B cell (primary cell): ENCODE measurements around the gene AANAT. TPM values are rescaled to one million over a fixed set of nuclear protein-coding genes. Genes with fewer than 3 reads are reported as not detected.
A peak's percentile ranks its signal among the peaks of the same experiment; 100 is the strongest.

ENCODE experiments used
- ATAC-seq: fragments of 200-7000 bp; cut with Tn5 transposase; one replicate; pipeline ENCODE4 v1.10.0; 2021; ENCODE audit warnings: low read depth, mild to moderate bottlenecking, moderate number of reproducible peaks, moderate library complexity
- CTCF ChIA-PET: fragments of 350-600 bp; sonication (Branson Sonifier 250); formaldehyde crosslinking; loops from one replicate; lab custom pipeline; 2021; ENCODE audit warnings: antibody characterized with exemption, inconsistent platforms; lab: Charles Lee
- POLR2A ChIA-PET: fragments of 350-600 bp; sonication (Branson Sonifier 250); formaldehyde crosslinking; loops from one replicate; lab custom pipeline; 2021; ENCODE audit warnings: antibody characterized with exemption; lab: Charles Lee
- DNase-seq: peaks from one replicate; pipeline ENCODE4 v3.0.0; 2013
- H2AFZ ChIP-seq: 2 replicates; pipeline ENCODE4 v1.6.1; 2012; ENCODE audit warnings: mild to moderate bottlenecking, low read depth, low read length; ENCODE audit not compliant: insufficient read depth, poor library complexity, severe bottlenecking
- H3K27ac ChIP-seq, 2 donors: 1 replicate in 1 of 2; 2 replicates in 1 of 2; pipeline ENCODE4 v1.5.1; 2012 to 2013; ENCODE audit warnings: low read length in 2 of 2, mild to moderate bottlenecking in 2 of 2, moderate library complexity in 1 of 2
- H3K27me3 ChIP-seq, 4 experiments: fragments of 200-600 bp in 1 of 4; sonication (generic) in 1 of 4; replicated peaks in 1 of 4; 1 replicate in 2 of 4; 2 replicates in 2 of 4; pipeline versions ENCODE4 v1.6.1 to v1.7.0; 2013 to 2016; ENCODE audit warnings: low read length in 3 of 4, mild to moderate bottlenecking in 2 of 4, mixed read lengths in 1 of 4, moderate library complexity in 1 of 4; ENCODE audit not compliant: insufficient read depth in 4 of 4, control insufficient read depth in 3 of 4; ENCODE audit errors: control extremely low read depth in 1 of 4
- H3K36me3 ChIP-seq, 2 experiments: replicated peaks in 1 of 2; 1 replicate in 1 of 2; 2 replicates in 1 of 2; pipeline versions ENCODE4 v1.6.1 to v1.7.1; 2013; ENCODE audit warnings: low read length in 1 of 2; ENCODE audit not compliant: insufficient read depth in 2 of 2, control insufficient read depth in 1 of 2; ENCODE audit errors: control extremely low read depth in 1 of 2, extremely low read depth in 1 of 2
- H3K4me1 ChIP-seq, 2 donors: fragments of 200-600 bp in 1 of 2; sonication (generic) in 1 of 2; 1 replicate in 1 of 2; 2 replicates in 1 of 2; pipeline versions ENCODE4 v1.5.1 to v1.6.1; 2013 to 2017; ENCODE audit warnings: low read length in 2 of 2; ENCODE audit not compliant: control insufficient read depth in 2 of 2, insufficient read depth in 2 of 2
- H3K4me2 ChIP-seq: replicated peaks from 2 replicates; pipeline ENCODE3; 2012; ENCODE audit warnings: mild to moderate bottlenecking, low read depth, low read length; ENCODE audit not compliant: poor library complexity, severe bottlenecking
- H3K4me3 ChIP-seq, 5 experiments: fragments of 200-600 bp in 1 of 5; sonication (generic) in 1 of 5; 1 replicate in 3 of 5; 2 replicates in 2 of 5; pipeline versions ENCODE4 v1.5.1 to v1.7.0; 2011 to 2016; ENCODE audit warnings: low read length in 4 of 5, mild to moderate bottlenecking in 4 of 5, low read depth in 2 of 5, control low read depth in 1 of 5, moderate library complexity in 1 of 5; ENCODE audit not compliant: insufficient read depth in 1 of 5; ENCODE audit errors: control extremely low read depth in 1 of 5, extremely low read depth in 1 of 5
- H3K79me2 ChIP-seq: fragments of 200-600 bp; sonication (generic); one replicate; pipeline ENCODE4 v1.6.0; 2016; ENCODE audit warnings: low read length; ENCODE audit not compliant: control insufficient read depth, insufficient read depth
- H3K9ac ChIP-seq: fragments of 200-600 bp; sonication (generic); 2 replicates; pipeline ENCODE4 v1.6.1; 2017; ENCODE audit warnings: mild to moderate bottlenecking, low read length, moderate library complexity
- H3K9me3 ChIP-seq, 3 donors: one replicate each; pipeline versions ENCODE4 v1.6.1 to v1.7.1; 2013; ENCODE audit warnings: low read length in 2 of 3; ENCODE audit not compliant: control insufficient read depth in 2 of 3, insufficient read depth in 1 of 3; ENCODE audit errors: control extremely low read depth in 1 of 3
- H4K20me1 ChIP-seq: 2 replicates; pipeline ENCODE4 v1.6.0; 2012; ENCODE audit warnings: mild to moderate bottlenecking, low read length; ENCODE audit not compliant: insufficient read depth, control insufficient read depth, poor library complexity, severe bottlenecking
- H3K27ac Mint-ChIP-seq: one replicate; pipeline ENCODE4 v1.8.0; 2021; ENCODE audit warnings: mixed read lengths
- H3K27me3 Mint-ChIP-seq: one replicate; pipeline ENCODE4 v1.8.0; 2021; ENCODE audit warnings: mixed read lengths
- H3K4me1 Mint-ChIP-seq: one replicate; pipeline ENCODE4 v1.8.0; 2021; ENCODE audit warnings: mixed read lengths
- H3K4me3 Mint-ChIP-seq: one replicate; pipeline ENCODE4 v1.8.0; 2021; ENCODE audit warnings: mixed read lengths
- H3K9me3 Mint-ChIP-seq: one replicate; pipeline ENCODE4 v1.8.0; 2022; ENCODE audit warnings: mixed read lengths; ENCODE audit not compliant: insufficient read depth
- EZH2 ChIP-seq: IDR thresholded peaks from 2 replicates; pipeline ENCODE4 v1.6.1; 2012; ENCODE audit warnings: borderline replicate concordance, low read depth, mild to moderate bottlenecking, moderate library complexity, low read length; ENCODE audit not compliant: insufficient read depth, poor library complexity, severe bottlenecking
- WGBS: methylation state at CpG from one replicate; pipeline ENCODE4 v1.1.5; 2013; ENCODE audit warnings: missing lambda C conversion rate; ENCODE audit not compliant: insufficient coverage; 5-methylcytosine and 5-hydroxymethylcytosine counted together
- intact Hi-C: fragments of 100-400 bp; cut with micrococcal nuclease; formaldehyde crosslinking; loops from one replicate; pipeline ENCODE4 v1.10.0; 2022
- polyA plus RNA-seq: library from polyadenylated mRNA; depleted of rRNA; stranded (reverse); fragments of >200 nt; gene quantifications from 2 replicates; pipeline ENCODE4 v1.2.3, GENCODE V29; 2012
- total RNA-seq, 2 donors: library from RNA; stranded (reverse); fragments of 120-200 nt in 1 of 2; gene quantifications; 1 replicate in 1 of 2; 2 replicates in 1 of 2; pipeline versions ENCODE4 v1.2.3 to v1.2.4, GENCODE V29; 2013 to 2022
- TF ChIP-seq, protein P1 (sequence below): fragments of 200-600 bp; IDR thresholded peaks from one replicate; pipeline ENCODE4 v1.8.0; 2022; ENCODE audit warnings: antibody characterized with exemption, mild to moderate bottlenecking

AANAT gene
- total and polyA plus RNA-seq, 2 donors (not counting 1 experiment from before 2014, with no cell fraction given), result 0.42 to 0.94 TPM

DNA sequence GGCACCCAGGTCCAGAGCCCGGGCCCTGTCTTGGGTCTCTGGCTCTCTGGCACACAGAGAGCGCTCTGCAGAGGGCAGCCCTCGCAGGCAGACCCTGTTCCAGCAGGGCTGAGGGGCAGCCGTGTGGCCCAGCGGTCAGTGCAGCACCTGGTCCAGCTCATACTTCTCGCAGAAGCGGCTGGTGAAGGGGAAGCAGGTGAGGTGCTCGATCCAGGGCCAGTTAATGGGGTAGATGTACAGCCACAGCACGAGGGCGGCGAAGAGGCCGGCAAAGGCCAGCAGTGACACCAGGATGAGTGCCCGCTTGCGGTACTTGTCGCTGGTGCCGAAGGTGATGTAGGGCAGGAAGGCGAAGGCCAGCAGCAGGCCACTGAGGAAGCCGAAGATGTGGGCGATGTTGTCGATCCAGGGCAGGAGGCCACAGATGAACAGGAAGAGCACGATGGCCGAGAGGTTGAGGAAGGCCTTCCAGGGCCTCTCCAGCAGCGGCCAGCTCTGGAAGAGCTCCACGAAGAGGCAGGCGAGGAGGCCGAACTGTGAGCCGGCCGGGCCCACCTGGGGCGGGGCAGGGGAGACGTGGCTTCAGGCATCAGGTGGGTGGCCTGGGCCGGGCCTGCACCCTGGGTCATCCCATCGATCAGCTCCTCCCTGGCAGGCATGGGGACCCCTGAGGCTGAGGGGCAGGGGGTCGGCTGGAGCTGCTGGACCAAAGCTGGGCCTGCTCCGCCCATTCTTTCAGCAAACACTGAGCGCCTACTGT is 4.3 kb downstream of the AANAT start:
- H3K36me3 ChIP-seq, result peaks cover 0 to 76% of the 10 kb centered on the region in 2 experiments
- Mint-ChIP-seq H3K27ac (peak overlapping the region; percentile 63), H3K4me3 (no peak overlapping the region)

More for the DNA sequence above, 4.3 kb downstream of the AANAT start:
- H3K27ac ChIP-seq, result no peak overlapping the region
- H3K9me3 ChIP-seq, result no peaks in the 10 kb centered on the region
- no peak for DNase-seq
- H3K4me3 ChIP-seq, result no peak overlapping the region
- CTCF ChIA-PET, result interaction anchor here (0.8 to 2.3 kb wide), 5 partner anchors 13 to 63 kb away, joined by 3 to 8 read pairs (median 3); partner anchors contain the start of gene RHBDF2
- H3K4me1 ChIP-seq, result peaks cover 2 to 26% of the 10 kb centered on the region in 2 donors
- intact Hi-C loops, result no loop called here
- Mint-ChIP-seq H3K4me1 (peaks cover 31% of the 10 kb centered on the region), H3K9me3 (no peaks in the 10 kb centered on the region), H3K27me3 (no peaks in the 10 kb centered on the region)
- 96% methylated on average over 35 of the region's 35 CpGs for WGBS
- POLR2A ChIA-PET, result interaction anchor here (23.6 kb wide), 1 partner anchor 27 kb away, joined by 478 read pairs; the partner anchor contains the start of gene RHBDF2
- H4K20me1 ChIP-seq, result peaks cover 34% of the 10 kb centered on the region
- H3K9ac ChIP-seq, result no peak overlapping the region
- TF ChIP-seq, protein P1, sequence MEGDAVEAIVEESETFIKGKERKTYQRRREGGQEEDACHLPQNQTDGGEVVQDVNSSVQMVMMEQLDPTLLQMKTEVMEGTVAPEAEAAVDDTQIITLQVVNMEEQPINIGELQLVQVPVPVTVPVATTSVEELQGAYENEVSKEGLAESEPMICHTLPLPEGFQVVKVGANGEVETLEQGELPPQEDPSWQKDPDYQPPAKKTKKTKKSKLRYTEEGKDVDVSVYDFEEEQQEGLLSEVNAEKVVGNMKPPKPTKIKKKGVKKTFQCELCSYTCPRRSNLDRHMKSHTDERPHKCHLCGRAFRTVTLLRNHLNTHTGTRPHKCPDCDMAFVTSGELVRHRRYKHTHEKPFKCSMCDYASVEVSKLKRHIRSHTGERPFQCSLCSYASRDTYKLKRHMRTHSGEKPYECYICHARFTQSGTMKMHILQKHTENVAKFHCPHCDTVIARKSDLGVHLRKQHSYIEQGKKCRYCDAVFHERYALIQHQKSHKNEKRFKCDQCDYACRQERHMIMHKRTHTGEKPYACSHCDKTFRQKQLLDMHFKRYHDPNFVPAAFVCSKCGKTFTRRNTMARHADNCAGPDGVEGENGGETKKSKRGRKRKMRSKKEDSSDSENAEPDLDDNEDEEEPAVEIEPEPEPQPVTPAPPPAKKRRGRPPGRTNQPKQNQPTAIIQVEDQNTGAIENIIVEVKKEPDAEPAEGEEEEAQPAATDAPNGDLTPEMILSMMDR, result no peak
- no peak for TF ChIP-seq EZH2
- no peaks in the 10 kb centered on the region for H3K27me3 ChIP-seq
- no peak overlapping the region for H3K4me2 ChIP-seq
- no peaks in the 10 kb centered on the region for H3K79me2 ChIP-seq
- ATAC-seq, result no peak
- H2AFZ ChIP-seq, result no peak overlapping the region
